ENCODE results near the gene HSPD1. TPM values are rescaled to one million over a fixed set of nuclear protein-coding genes. Genes with fewer than 3 reads are reported as not detected.

HSPD1 gene
- total RNA-seq, 4 donors from 2014 or later = 75.9 to 149 (median 108) TPM

DNA sequence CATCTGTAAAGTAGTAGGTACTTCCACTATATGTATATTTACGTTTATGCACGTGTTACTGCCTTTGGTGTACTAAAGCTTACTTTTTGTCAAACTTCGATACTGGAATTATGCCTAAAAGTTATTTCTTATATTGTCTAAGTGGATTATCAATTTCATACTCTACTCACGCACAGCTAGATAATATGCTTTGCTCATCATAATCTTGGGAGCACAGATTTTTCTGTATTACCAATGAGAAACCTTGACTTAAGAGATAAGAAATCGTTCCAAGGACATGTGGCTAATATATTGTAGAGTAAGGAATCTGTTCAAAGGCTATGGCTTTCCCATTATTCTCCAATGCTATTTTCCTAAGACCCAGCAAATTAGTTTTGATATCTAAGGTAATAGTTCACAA, 7.0 kb upstream of the HSPD1 start:
- intact Hi-C loops (cut with DNase I; ENCODE audit: low total_unique reads) = no loop called here
- H3K27me3 ChIP-seq = no peaks in the 10 kb centered on the region
- TF ChIP-seq, protein P1, sequence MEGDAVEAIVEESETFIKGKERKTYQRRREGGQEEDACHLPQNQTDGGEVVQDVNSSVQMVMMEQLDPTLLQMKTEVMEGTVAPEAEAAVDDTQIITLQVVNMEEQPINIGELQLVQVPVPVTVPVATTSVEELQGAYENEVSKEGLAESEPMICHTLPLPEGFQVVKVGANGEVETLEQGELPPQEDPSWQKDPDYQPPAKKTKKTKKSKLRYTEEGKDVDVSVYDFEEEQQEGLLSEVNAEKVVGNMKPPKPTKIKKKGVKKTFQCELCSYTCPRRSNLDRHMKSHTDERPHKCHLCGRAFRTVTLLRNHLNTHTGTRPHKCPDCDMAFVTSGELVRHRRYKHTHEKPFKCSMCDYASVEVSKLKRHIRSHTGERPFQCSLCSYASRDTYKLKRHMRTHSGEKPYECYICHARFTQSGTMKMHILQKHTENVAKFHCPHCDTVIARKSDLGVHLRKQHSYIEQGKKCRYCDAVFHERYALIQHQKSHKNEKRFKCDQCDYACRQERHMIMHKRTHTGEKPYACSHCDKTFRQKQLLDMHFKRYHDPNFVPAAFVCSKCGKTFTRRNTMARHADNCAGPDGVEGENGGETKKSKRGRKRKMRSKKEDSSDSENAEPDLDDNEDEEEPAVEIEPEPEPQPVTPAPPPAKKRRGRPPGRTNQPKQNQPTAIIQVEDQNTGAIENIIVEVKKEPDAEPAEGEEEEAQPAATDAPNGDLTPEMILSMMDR (IDR thresholded peaks at IDR 0.05) = no peak
- no peak for TF ChIP-seq POLR2A (IDR thresholded peaks at IDR 0.05)
- in situ Hi-C loops (cut with MboI; ENCODE audit: low pct_ligation_motif_present in 1 of 4, low pct_unique_long_range_greater_than_20kb in 1 of 4, low sequenced_read_pairs in 3 of 4) = no loop called here
- 93 to 95% methylated on average over 5 of the region's 5 CpGs for WGBS, 2 donors (ENCODE audit: low coverage in 1 of 2)
- H3K27ac ChIP-seq = no peak overlapping the region
- no peak overlapping the region for H3K4me3 ChIP-seq
- peaks cover 6 to 15% (median 10%) of the 10 kb centered on the region in 4 donors for H3K4me1 ChIP-seq
- no peaks in the 10 kb centered on the region for H3K9me3 ChIP-seq
- peaks cover 0 to 15% (median 5%) of the 10 kb centered on the region in 4 donors for H3K36me3 ChIP-seq
- no peak for DNase-seq

DNA sequence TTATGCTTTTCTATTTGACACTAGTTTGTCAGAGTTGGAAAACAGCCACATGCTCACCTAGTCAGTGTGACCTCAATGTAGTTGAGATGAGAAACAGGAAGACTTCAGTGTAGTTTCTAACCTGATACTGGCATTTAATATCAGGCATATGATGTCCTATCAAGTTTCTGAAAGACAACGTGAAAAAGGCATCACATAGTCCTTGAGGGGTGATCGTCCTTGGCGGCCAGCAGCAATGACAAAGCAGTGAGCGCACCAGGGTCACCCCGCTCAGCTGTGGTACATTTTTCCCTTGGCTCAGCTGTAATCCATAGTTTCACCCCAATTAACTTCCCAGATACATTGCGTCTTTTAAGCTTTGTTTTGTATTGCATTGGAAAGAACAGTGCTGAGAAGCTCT, 4.9 kb upstream of the HSPD1 start:
- Histone ChIP-seq H3K36me3 (peaks cover 0 to 15% (median 5%) of the 10 kb centered on the region in 4 donors), H3K9me3 (no peaks in the 10 kb centered on the region), H3K27me3 (no peaks in the 10 kb centered on the region), H3K27ac (no peak overlapping the region), H3K4me3 (no peak overlapping the region), H3K4me1 (peaks cover 6 to 22% (median 17%) of the 10 kb centered on the region in 4 donors)
- intact Hi-C loops (cut with DNase I; ENCODE audit: low total_unique reads) = no loop called here
- in situ Hi-C loops (cut with MboI; ENCODE audit: low pct_ligation_motif_present in 1 of 4, low pct_unique_long_range_greater_than_20kb in 1 of 4, low sequenced_read_pairs in 3 of 4) = no loop called here
- WGBS, 2 donors (ENCODE audit: low coverage in 1 of 2) = 90 to 100% methylated on average over 3 to 6 of the region's 6 CpGs
- no peak for TF ChIP-seq POLR2A (IDR thresholded peaks at IDR 0.05)
- TF ChIP-seq, protein P1 (IDR thresholded peaks at IDR 0.05) = no peak
- no peak for DNase-seq

DNA sequence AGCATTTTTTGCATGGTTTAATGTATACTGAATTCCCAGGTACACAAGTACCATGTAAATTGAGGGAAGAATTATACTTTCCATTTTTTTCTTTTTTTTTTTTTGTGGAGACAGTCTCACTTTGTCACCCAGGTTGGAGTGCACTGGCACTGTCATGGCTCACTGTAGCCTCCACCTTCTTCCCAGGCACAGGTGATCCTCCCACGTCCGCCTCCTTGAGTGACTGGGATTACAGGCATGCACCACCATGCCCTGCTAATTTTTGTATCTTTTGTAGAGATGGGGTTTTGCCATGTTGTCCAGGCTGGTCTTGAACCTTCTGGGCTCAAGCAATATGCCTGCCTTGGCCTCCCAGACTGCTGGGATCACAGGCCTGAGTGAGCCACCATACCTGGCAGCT, 4.4 kb upstream of the HSPD1 start:
- in situ Hi-C loops (cut with MboI; ENCODE audit: low pct_ligation_motif_present in 1 of 4, low pct_unique_long_range_greater_than_20kb in 1 of 4, low sequenced_read_pairs in 3 of 4) (no loop called here), intact Hi-C loops (cut with DNase I; ENCODE audit: low total_unique reads) (no loop called here)
- TF ChIP-seq, protein P1 (IDR thresholded peaks at IDR 0.05) = no peak
- TF ChIP-seq POLR2AphosphoS5 (IDR thresholded peaks at IDR 0.05) (no peak), EP300 (IDR thresholded peaks at IDR 0.05; ENCODE audit: low read depth) (no peak), POLR2A (IDR thresholded peaks at IDR 0.05) (no peak)
- no peaks in the 10 kb centered on the region for H3K9me3 ChIP-seq
- peaks cover 0 to 15% (median 5%) of the 10 kb centered on the region in 4 donors for H3K36me3 ChIP-seq
- H3K27ac ChIP-seq = no peak overlapping the region
- no peaks in the 10 kb centered on the region for H3K27me3 ChIP-seq
- WGBS, 2 donors (ENCODE audit: low coverage in 1 of 2) = 91 to 100% methylated on average over 2 of the region's 2 CpGs
- DNase-seq = no peak
- H3K4me1 ChIP-seq = peaks cover 6 to 22% (median 17%) of the 10 kb centered on the region in 4 donors
- no peak overlapping the region for H3K4me3 ChIP-seq

DNA sequence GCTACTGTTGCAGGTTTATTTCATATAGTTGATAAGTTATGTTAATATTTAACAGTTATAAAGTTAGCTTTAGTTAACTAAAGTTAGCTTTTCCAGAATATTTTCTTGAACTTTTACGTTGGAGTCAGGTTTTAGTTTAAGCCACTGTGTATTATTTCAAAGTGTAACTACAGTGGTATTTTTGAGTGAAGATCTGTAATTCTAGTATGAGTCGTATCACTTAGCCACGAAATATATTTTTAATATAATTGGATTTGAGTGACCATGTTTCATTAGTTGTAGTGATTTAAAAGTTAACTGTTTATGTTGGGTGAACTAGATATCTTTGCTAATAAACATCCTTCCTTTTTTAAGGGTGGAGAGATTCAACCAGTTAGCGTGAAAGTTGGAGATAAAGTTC, 3.0 kb upstream of the HSPD1 start:
- WGBS, 2 donors (ENCODE audit: low coverage in 1 of 2) = 46 to 62% methylated on average over 4 of the region's 4 CpGs
- no peak for DNase-seq
- peaks cover 0 to 15% (median 5%) of the 10 kb centered on the region in 4 donors for H3K36me3 ChIP-seq
- H3K27ac ChIP-seq = peak overlapping the region in 2 of 4 donors; percentile 99
- no peaks in the 10 kb centered on the region for H3K9me3 ChIP-seq
- H3K4me1 ChIP-seq = peaks cover 16 to 34% (median 28%) of the 10 kb centered on the region in 4 donors
- no peaks in the 10 kb centered on the region for H3K27me3 ChIP-seq
- H3K4me3 ChIP-seq = peak overlapping the region in 1 of 4 donors; percentile 4
- intact Hi-C loops (cut with DNase I; ENCODE audit: low total_unique reads) (no loop called here), in situ Hi-C loops (cut with MboI; ENCODE audit: low pct_ligation_motif_present in 1 of 4, low pct_unique_long_range_greater_than_20kb in 1 of 4, low sequenced_read_pairs in 3 of 4) (no loop called here)
- TF ChIP-seq, protein P1 (IDR thresholded peaks at IDR 0.05) = no peak
- TF ChIP-seq POLR2AphosphoS5 (IDR thresholded peaks at IDR 0.05) (no peak), EP300 (IDR thresholded peaks at IDR 0.05; ENCODE audit: low read depth) (no peak), POLR2A (IDR thresholded peaks at IDR 0.05) (no peak)
